ENCODE data around the gene TPGS2.
"Not testable (repeated sequence)": the region's sequence is repeated elsewhere in the genome, so short reads cannot be mapped to it uniquely, and the experiment has no call there.

Gene TPGS2

DNA sequence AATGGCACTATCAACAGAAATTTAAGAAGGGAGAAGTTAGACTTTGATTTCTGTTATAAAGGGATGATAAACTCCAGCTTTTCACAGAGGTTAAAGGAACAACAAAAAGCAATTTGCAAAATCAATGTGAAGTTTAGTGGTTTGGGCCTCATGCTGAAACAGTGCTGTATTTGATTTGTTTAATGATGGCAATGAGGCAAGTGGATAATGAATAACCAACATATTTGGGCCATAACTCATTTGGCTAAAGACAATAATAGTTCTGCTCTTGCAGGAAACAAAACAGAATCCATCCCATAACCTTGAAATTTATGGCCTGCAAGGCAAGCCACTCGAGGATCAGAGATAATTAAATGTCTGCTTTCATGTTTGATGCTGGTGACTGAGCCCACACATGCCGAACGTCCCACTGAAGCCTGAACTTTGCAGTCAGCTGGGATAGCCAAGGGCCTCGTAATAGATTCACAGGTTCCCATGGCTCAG is 56.5 kb downstream of the TPGS2 start:
- DNase-seq = no peak

DNA sequence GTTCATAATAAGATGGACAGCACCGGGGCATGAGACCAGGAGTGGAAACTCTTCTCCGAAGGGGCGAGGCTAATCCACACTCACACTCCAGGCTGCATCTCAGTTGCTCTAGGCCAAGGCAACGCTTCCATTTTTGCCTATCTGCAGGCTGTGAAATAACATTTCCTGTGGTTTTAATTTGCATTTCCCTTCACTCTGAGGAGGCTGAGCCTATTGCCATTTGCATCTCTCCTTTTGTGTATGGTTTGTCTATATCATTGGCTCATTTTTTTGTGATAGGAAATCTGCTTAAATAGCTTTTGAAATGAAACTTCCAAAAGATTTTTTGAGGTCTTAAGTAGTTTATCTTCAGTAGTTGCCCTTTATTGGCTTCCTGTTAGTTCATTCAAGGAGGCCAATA is 57.6 kb downstream of the TPGS2 start:
- no peak for DNase-seq

DNA sequence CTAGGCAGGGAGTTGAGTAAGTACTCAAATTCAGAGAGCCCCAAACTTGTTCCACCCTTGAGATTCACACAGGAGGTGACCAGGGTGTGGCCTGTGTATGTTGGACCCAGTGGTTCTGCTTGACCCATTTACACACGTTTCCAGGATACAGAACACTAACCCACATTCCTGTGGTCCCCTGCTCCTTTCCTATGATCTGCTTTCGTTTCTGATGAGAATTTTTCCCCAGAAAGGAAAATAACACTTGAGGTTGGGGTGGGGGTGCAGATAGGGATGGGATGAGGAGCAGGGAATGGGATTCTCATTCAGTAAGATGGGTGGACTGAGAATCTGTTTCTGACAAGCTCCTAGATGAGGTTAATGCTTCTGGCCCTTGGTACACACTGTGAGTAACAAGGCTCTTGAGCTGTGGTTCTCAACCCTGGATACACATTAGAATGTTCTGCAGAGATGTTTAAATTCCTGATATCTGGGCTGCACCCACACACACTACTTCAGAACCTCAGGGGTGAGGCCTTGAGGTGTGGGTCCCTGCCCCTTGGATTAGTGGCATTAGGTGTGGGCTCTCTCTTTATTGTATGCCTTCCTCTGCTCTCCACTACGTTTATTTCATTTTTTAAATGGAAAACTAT is 58.4 kb downstream of the TPGS2 start:
- no peak for DNase-seq

DNA sequence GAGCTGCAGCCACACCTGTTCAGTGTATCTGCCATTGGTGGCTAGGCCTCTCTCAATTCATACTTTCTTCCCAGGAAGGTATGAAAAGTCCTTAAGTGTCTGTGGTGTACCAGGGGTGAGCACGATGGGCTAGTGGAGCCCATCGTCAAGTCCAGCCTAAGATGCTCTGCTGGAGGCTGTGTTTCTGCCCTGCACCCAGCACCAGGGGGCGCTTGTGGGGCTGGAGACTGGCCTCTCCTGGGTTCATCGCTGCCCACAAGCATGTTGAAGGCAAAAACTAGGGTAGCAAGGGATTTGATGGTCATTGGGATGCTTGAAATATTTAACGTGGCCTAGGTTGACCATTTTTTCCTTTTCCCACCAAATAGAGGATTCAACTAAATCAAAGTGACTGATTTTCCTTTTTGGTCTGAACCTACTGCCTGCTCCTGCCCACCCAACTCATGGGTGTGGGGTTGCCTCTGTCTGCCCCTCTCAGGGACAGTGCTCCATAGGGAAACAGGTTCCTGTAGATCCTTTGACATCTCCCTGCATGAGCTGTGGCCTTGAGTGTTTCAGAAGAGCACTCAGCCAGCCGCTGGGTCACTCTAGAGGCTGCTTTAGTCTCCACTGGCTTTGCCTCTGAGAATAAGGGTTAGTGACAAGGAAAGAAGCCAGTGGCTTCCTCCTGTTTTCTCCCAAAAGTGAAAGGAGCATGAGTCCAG is 59.0 kb downstream of the TPGS2 start:
- DNase-seq = no peak

DNA sequence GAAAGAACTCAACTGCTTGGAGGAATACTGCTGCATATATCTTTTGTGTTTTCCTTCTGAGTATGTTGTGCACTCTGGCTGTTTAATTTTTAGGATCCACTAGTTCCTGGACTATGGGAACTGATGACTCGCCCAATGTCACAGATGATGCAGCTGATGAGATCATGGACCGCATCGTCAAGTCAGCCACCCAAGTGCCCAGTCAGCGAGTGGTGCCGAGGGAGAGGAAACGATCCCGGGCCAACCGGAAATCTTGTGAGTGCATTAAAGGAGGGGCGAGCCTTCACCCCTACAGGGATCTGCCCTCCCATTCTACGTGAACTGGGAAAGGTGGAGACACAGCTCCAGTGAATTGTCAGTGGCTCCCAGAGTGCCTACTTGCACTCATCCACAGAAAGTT is 59.6 kb downstream of the TPGS2 start:
- DNase-seq = no peak

DNA sequence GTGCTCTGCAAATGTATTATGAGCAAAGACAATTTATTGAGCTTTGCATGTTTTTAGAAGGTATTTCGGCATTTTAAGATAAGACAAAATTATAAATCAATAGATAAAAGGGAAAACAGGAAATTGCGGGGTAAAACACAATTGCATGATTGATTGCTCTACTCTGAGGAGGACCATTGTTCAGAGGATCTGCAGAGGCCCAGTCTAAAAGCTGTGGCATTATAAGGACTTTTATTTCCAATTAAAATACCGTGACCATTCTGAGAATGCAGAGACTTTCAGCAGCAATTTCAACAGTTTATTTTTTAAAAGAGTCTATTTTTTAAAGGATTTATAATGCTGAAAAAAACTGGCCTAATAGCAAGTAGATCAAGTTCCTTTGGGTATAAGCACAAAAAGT is 62.0 kb downstream of the TPGS2 start:
- DNase-seq = no peak

DNA sequence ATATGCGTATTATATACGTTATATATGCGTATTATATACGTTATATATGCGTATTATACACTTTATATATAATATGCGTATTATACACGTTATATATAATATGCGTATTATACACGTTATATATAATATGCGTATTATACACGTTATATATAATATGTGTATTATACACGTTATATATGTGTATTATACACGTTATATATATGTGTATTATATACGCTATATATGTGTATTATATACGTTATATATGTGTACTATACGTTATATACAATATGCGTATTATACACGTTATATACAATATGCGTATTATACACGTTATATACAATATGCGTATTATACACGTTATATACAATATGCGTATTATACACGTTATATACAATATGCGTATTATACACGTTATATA is 65.8 kb downstream of the TPGS2 start:
- DNase-seq = not testable (repeated sequence)

DNA sequence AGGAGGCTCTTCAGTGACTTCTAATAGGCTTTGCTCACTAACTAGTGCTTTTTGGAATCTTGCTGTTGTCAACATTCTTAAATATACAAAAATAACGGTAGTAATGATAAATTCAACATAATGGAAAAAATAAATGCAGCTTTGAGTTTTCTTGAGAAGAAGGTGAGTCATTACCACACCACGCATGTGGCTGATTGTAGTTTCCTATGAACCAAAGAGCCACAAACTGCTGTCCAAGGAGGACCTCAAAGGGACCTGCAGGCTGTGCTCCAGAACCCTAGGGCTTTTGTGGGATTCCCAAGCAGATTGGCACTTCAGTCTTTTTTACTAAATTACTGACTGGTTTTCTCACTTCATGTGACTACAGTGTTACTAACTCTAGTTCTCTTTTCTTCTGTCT is 66.7 kb downstream of the TPGS2 start:
- no peak for DNase-seq

DNA sequence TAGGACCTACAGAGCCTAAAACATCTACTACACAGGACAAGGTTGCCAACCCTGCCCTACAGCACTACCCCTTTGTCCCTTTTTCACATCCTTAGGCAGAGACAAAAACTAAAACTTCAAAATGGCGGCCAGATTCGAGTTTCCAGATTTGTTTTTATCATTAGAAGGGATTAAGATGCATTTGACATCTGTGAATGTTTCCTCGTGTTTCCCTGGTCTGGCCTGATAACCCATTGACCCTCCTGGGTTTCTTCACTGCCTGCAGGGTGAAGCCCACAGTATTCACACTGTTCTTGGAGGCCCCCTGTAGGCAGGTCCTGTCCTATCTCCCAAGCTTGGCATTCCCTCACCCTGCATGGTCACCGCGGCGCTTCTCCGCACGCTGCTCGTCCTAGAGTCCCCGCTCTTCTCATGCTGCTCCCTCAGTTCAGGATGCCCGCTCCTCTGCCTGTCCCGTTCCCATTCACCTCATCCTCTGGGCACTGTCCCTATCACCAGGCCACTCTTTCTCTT is 67.6 kb downstream of the TPGS2 start:
- DNase-seq = no peak

DNA sequence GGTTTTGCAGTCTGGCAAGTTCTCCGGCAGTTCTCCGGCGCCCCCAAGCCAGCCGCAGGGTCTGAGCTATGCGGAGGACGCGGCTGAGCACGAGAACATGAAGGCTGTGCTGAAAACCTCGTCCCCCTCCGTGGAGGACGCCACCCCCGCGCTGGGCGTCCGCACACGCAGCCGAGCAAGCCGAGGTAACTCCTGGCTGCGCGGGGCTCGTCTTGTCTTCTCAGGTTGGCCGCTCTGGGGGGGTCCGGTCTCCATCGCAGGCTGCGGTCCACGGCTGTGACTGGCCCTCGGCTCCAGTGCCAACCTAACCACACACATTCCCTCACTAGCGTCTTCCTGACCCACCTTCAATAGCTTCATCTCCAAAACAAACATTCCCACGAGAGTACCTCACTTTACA is 68.2 kb downstream of the TPGS2 start:
- DNase-seq = no peak

DNA sequence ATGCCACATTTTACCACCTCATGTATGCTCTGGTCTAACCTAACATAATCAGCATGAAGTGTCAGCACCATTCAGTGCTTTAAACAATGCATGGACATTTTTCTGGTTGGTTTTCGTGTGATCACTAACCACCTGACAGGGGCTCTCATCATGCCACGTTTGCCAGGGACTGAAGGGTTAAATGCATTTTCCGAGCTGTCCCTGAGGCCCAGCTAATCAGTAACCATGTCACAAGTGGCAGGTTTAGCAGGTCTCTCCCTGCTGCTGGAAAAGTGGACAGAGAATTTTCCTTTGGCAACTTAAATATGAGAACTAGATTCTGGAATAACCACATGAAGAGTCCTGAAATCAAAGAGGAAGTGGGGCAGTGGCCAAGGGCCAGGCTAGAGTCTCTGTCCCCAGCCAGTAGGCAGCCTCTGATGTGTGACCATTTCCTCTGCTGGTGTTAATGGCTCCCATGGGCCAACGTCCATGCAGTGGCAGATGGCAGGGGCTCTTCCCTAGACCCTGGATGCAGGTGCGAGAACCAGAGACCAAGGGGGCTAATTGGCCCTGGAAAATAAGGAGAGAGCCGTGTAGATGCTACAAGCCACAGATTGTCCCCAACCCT is 69.5 kb downstream of the TPGS2 start:
- DNase-seq = no peak

DNA sequence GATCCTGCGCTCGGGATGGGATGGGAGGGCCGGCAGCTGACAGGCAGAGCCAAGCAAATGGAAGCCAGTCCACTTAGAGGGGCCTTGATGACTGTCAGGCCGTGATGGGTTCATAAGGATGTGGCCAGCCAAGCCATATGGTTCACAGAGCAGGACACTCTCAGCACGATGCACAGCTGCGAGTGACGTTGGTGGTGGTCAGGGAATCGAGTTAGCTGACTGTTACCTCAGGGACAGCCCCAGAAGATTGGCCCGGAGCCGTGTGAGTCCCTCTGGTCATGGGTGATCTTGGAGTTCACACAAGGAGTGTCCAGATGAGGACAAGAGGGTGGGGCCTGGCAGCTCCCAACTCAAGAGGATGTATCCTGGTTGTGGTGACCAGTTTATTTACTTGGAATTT is 70.2 kb downstream of the TPGS2 start:
- no peak for DNase-seq

DNA sequence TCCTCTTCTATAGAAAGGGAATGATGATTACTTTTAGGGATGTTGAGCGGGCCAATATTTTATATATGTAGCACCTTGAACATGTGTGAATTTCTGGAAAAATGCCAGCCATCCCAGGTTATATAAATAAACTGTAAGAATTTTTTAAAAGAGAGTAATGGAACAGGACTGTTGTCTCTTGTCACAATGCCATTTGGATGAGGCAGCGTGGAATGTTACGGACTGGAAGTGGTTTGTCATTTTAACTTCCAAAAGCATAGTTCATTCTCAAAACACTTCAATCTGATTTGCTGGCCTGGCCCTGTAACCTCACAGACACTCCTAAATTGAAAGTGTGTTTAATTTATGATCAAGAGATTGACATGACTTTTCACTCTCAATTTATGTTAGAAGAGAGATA is 70.8 kb downstream of the TPGS2 start:
- no peak for DNase-seq

DNA sequence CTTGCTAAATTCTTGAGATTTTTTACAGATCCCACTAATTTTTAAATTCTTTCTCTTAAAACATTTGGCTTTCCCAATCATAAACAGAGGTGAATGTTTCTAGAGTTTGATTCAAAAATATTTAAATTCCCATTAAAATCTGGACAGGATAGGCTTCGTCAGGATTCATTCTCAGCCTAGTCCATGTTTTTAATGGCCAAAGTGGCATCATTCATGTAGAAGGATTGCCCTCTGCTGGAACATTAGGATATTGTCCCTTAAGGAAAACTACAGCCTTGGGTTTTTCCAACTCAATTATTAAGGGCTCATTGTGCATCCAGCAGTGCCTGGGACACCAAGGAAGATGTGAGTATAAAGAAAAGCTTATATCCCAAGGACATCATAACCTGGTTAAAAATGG is 71.7 kb downstream of the TPGS2 start:
- peak; percentile 14 for DNase-seq

DNA sequence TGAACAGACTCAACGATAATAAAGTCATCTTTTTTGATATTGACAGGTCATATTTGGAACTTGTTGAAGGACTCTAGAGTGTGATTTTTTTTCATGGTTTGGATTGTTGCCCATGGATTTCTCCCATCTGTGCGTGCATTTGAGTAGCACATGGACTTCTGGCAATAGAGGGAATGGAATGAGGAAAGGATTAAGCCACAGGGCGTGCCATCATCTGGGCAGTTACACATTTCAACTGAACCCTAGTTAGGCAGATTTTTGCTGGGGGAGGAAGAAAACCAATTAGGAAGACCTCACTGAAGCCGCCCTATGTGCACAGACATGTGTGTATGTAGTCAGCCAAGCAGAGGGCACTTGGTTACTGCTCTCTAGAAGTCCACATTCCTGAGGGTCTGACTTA is 72.6 kb downstream of the TPGS2 start:
- no peak for DNase-seq

DNA sequence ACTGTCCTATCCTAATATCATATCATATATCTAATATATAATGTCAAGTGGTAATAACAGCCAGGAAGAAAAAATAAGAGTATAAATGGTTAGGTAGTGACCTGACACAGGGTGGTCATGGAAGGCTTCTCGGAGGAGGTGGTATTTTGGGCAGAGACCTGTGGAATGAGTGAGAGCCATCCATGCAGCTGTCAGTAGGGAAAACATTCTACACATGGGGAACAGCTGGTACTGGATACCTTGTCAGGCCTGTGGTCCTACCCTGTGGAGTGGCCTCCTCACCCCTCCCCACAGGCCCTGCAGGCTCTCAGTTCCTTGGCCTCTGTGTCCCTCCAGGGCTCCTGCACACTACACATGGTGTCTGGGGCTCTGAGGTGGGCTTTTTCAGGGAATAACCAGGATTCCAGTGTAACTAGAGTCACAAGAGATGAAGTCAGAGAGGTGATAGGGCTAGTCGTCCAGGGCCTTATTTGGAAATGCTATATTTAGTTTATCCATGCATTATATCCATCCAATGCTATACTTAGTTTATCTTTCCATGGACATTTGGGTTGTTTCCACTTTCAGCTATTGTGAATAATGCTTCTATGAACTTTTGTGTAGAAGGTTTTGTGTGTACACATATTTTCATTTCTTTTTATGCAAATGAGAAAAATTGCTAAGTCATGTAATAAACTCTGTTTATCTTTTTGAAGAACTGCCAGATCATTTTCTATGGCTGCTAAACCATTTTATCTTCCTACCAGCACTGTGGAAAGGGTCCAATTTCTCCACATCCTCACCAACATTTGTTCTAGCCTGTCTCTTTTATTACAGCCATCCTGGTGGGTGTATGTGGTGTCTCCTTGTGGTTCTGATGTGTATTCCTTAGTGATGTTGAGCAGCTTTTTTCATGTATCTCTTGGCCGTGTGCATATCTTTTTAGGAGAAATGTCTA is 75.6 kb downstream of the TPGS2 start:
- DNase-seq = no peak

DNA sequence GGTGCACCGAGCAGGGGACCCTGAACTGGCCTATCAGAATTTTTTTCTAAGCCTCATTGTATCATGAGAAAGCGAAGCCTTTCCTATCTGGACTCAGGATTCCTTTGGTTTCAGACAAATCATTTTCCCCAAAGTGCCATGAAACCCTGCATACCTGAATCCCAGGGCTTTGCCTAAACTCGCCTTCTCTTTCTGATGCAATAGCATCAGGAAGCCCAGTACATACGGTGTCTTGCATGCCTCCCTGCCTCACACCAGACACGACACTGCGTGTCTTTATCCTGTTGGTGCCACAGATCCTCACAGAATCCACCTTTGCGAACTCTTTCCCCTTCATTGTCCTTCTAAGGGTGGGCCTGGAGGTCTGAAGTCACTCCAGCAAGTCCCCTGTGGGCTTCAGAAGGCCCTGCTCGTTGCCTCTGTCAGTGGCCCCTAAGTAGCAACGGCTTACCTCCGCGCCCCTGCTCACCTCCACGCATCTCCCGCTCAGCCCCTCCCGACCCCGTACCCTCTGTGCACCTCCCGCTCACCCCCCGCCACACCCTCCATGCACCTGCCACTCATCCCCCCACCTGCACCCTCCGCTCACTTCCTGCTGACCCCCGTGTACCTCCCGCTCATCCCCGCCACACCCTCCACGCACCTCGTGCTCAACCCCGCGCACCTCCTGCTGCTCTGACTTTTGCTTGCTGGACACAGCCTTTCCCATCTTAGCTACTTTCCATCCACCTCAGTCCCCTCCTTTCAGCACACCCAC is 83.4 kb downstream of the TPGS2 start:
- no peak for DNase-seq

DNA sequence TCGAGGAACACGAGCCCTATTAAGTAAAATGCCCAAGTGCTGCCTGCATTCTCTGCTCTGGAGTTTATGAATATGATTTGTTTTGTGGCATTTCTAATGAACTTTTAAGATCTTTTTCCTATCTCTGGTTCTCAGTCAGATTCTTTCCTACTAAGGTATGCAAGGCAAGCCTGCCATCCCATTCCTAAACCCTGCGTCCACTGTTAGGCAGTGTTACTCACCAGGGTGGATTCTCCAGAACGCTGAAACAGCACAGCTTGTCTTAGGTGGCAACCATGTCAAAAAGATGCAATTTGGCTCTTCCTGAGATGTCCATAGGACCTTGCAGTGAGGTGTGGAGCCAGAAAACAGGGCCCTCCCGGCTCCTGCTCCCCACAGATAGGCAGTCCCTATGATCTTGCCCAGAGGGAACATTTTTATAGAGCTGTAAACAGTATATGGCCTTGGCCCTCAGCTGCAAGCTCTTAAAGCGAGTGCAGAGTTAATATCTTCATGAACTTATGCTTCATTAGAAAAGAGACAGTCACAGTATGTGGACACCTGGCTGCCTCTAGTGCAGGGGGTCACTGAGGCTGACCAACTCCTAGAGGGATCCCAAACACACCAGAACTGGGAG is 84.4 kb downstream of the TPGS2 start:
- DNase-seq = no peak

Data from NCI-H1048 (cell line).